Nephron progenitor cell (in vitro differentiated cells): ENCODE measurements around the gene SUCLG2.

ENCODE experiments used
- DNase-seq: peaks from one replicate; pipeline ENCODE4 v3.0.0; 2021
- H3K27ac Mint-ChIP-seq: 2 replicates; pipeline ENCODE4 v1.8.0; 2021; ENCODE audit warnings: mild to moderate bottlenecking, moderate library complexity, mixed read lengths
- H3K27me3 Mint-ChIP-seq: 2 replicates; pipeline ENCODE4 v1.8.0; 2021; ENCODE audit warnings: mild to moderate bottlenecking, low read depth, mixed read lengths; ENCODE audit not compliant: poor library complexity
- H3K36me3 Mint-ChIP-seq: 2 replicates; pipeline ENCODE4 v1.8.0; 2021; ENCODE audit warnings: low read depth, mixed read lengths
- H3K4me1 Mint-ChIP-seq: 2 replicates; pipeline ENCODE4 v1.8.0; 2021; ENCODE audit warnings: mixed read lengths
- H3K4me3 Mint-ChIP-seq: 2 replicates; pipeline ENCODE4 v1.8.0; 2021; ENCODE audit warnings: mild to moderate bottlenecking, moderate library complexity, mixed read lengths
- H3K9me3 Mint-ChIP-seq: 2 replicates; pipeline ENCODE4 v1.8.0; 2021; ENCODE audit warnings: mild to moderate bottlenecking, moderate library complexity, mixed read lengths
- CTCF ChIP-seq: fragments of 200-600 bp; sonication (generic); IDR thresholded peaks from 2 replicates; pipeline ENCODE4 v1.5.0; 2021; ENCODE audit warnings: antibody characterized with exemption

The SUCLG2 gene

DNA sequence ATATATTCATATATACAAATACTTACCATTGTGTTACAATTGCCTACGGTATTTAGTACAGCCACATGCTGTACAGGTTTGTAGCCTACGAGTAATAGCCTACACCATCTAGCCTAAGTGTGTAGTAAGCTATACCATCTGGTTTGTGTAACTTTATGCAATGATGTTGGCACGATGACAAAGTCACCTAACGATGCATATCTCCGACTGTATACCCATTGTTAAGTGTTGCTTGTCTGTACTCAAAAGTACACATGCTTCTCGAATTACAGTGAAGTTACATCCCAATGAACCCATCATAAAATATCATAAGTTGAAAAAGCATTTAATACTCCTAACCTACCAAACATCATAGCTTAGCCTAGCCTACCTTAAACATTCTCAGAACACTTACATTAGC lies 329.2 kb downstream of the SUCLG2 start:
- no peaks in the 10 kb centered on the region for H3K27me3 Mint-ChIP-seq
- H3K9me3 Mint-ChIP-seq, result peaks cover 4% of the 10 kb centered on the region
- no peak overlapping the region for H3K27ac Mint-ChIP-seq
- H3K4me3 Mint-ChIP-seq, result no peak overlapping the region
- H3K4me1 Mint-ChIP-seq, result no peaks in the 10 kb centered on the region
- no peak for TF ChIP-seq CTCF
- H3K36me3 Mint-ChIP-seq, result no peaks in the 10 kb centered on the region
- no peak for DNase-seq
